SJSA1 (cell line): Measurements from ENCODE around the gene ARMC2. TPM values are rescaled to one million over a fixed set of nuclear protein-coding genes. Genes with fewer than 3 reads are reported as not detected.

Experiments
- DNase-seq, 2 experiments: peaks; one replicate each; pipeline ENCODE4 v3.0.0-alpha.2; 2015 to 2020; ENCODE audit warnings: low spot score in 2 of 2, low read depth in 1 of 2
- H3K27ac ChIP-seq: fragments of 250-450 bp; sonication (Bioruptor Pico); 2 replicates; pipeline ENCODE4 v1.5.1; 2020; ENCODE audit warnings: mild to moderate bottlenecking, moderate library complexity
- H3K27me3 ChIP-seq: fragments of 250-450 bp; sonication (Bioruptor Pico); replicated peaks from 2 replicates; pipeline ENCODE4 v1.5.1; 2020; ENCODE audit warnings: mild to moderate bottlenecking, moderate library complexity
- H3K36me3 ChIP-seq: fragments of 250-450 bp; sonication (Bioruptor Pico); 2 replicates; pipeline ENCODE4 v1.5.1; 2020; ENCODE audit warnings: mild to moderate bottlenecking
- H3K4me1 ChIP-seq: fragments of 250-450 bp; sonication (Bioruptor Pico); replicated peaks from 2 replicates; pipeline ENCODE4 v1.6.1; 2021; ENCODE audit warnings: mild to moderate bottlenecking
- H3K4me3 ChIP-seq: fragments of 250-450 bp; sonication (Bioruptor Pico); 2 replicates; pipeline ENCODE4 v1.5.1; 2020; ENCODE audit warnings: mild to moderate bottlenecking
- H3K9me3 ChIP-seq: fragments of 250-450 bp; sonication (Bioruptor Pico); replicated peaks from 2 replicates; pipeline ENCODE4 v1.5.1; 2020; ENCODE audit warnings: mild to moderate bottlenecking
- total RNA-seq: library from RNA; depleted of rRNA; stranded (reverse); fragments of >200 nt; shearing (Covaris generic); gene quantifications from 2 replicates; pipeline ENCODE4 v1.2.3, GENCODE V29; 2014

ARMC2 gene
- total RNA-seq, 1 experiment from 2014 or later: 0.71 TPM

GRCh38 chr6:108869876-108870275 is 21.7 kb downstream of the ARMC2 start:
- DNase-seq: no peak
- Histone ChIP-seq H3K4me1 (peaks cover 10% of the 10 kb centered on the region), H3K27me3 (no peaks in the 10 kb centered on the region), H3K36me3 (no peaks in the 10 kb centered on the region), H3K4me3 (no peak overlapping the region), H3K9me3 (no peaks in the 10 kb centered on the region), H3K27ac (no peak overlapping the region)

DNA sequence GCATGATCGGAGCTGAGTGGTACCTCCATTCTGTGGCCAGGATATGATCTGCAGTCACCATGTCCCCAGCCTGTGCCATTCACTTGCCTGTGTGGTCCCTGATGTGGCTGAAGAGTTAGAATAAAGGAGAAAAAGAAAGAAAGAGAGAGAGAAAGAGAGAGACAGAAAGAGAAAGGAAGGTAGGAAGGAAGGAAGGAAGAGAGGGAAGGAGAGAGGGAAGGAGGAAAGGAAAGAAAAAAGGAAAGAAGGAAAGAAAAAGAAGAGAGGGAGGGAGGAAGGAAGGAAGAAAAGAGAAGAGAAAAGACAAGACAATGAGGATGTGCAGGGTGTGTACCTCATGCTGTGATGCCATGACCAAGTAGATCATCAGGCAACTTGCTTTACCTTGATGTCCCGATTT is 22.1 kb downstream of the ARMC2 start:
- Histone ChIP-seq H3K27me3 (no peaks in the 10 kb centered on the region), H3K36me3 (no peaks in the 10 kb centered on the region), H3K4me1 (peaks cover 13% of the 10 kb centered on the region), H3K27ac (no peak overlapping the region), H3K4me3 (no peak overlapping the region), H3K9me3 (no peaks in the 10 kb centered on the region)
- no peak for DNase-seq

DNA sequence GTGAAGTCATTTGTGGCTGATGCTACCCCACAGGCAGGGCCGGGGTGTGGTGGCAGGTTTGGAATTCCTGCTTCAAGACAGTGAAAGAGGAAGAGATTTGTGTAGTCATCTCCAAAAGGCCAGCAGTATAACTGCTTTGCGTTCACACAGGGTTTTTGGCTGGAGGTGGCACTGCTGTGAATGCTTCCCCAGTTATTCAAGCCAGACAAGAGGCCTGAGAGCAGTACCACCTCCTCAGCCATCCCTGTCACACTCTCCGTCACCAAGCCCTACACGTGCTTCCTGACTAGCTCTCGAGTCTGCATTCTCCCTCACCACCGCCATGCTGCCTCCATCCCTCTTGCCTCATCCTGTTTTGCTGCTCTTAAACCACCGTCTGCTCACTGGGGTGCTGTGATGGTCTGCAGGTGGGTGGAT is 23.9 kb downstream of the ARMC2 start:
- Histone ChIP-seq H3K27ac (no peak overlapping the region), H3K4me1 (peaks cover 13% of the 10 kb centered on the region), H3K36me3 (no peaks in the 10 kb centered on the region), H3K27me3 (no peaks in the 10 kb centered on the region), H3K9me3 (no peaks in the 10 kb centered on the region), H3K4me3 (no peak overlapping the region)
- DNase-seq: no peak

DNA sequence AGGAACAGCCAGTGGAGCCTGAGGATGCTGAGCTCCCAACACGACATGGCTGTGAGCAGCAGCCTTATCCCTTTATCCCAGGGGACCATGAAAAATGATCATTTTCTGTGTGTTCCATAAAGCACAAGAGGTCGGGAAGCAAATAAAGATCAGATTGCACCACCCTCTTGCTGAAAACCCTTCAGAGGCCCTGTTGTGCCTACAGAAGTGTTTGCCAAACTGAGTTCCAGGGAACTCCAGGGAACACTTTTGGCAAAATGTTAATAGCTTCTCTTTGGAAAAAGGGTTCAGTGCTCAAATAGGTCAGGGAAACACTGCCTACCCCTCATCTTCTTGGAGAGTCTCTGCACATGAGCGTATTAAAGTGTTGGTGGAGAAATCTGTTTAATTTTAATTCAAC is 24.4 kb downstream of the ARMC2 start:
- Histone ChIP-seq H3K9me3 (no peaks in the 10 kb centered on the region), H3K4me1 (peaks cover 13% of the 10 kb centered on the region), H3K27ac (no peak overlapping the region), H3K36me3 (no peaks in the 10 kb centered on the region), H3K4me3 (no peak overlapping the region), H3K27me3 (no peaks in the 10 kb centered on the region)
- no peak for DNase-seq

- Histone ChIP-seq H3K27me3 (no peaks in the 10 kb centered on the region), H3K36me3 (no peaks in the 10 kb centered on the region), H3K4me3 (no peak overlapping the region), H3K27ac (no peak overlapping the region), H3K4me1 (peaks cover 13% of the 10 kb centered on the region), H3K9me3 (no peaks in the 10 kb centered on the region)
- no peak for DNase-seq
Observed at GRCh38 chr6:108873251-108873650, 25.0 kb downstream of the ARMC2 start.

DNA sequence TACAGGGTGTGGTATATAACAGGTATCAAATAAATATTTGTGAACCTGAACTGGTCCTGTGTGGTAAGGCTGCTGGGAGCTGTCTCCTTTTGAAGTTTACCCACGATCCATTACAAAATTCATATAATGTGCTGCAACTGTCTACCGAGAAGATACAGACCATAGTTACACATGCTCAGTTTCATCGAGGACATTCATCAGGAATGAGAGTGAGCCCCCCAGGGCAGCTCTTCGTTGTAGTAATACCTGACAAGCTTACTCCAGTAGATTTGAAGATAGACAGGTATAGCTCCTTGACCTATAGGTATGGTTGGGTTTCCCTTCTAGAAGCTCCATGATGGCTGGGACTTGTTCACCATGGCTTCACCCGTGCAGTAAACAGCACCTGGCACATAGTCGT is 25.7 kb downstream of the ARMC2 start:
- Histone ChIP-seq H3K27me3 (no peaks in the 10 kb centered on the region), H3K27ac (no peak overlapping the region), H3K9me3 (no peaks in the 10 kb centered on the region), H3K4me1 (peaks cover 13% of the 10 kb centered on the region), H3K4me3 (no peak overlapping the region), H3K36me3 (no peaks in the 10 kb centered on the region)
- no peak for DNase-seq

DNA sequence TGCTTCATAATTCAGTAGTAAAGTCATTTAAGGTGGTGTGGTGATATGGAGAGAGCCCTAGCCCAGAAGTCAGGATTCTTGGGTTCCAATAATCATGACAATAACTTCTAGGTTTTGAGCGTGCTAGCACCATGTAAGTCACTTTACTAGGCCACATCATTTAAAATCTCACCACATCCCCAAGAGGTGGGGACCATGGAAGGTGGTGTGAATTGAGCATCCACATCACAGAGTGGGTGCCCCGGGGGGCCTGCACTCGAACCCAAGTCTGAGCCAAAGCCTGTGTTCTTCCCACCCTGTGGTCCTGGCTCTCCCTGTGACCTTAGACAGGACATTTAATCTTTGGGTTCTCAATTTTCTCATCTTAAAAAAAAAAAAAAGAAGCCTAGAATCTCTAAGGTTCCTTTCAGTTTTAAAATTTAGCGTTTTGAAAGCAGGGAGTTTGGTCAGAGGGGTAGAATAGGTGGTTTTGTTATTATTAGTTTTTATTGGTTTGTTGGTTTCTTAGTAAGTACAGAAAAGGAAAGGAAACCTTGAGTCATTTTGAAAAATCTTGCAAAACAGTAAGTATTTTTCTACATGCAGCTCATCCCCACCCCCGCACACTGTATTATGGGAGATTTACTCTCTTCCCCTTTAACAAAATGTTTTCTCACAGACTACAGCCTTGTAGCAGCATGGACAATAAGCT is 26.4 kb downstream of the ARMC2 start:
- no peaks in the 10 kb centered on the region for H3K36me3 ChIP-seq
- H3K4me3 ChIP-seq: no peak overlapping the region
- H3K9me3 ChIP-seq: no peaks in the 10 kb centered on the region
- peaks cover 13% of the 10 kb centered on the region for H3K4me1 ChIP-seq
- DNase-seq: no peak
- no peak overlapping the region for H3K27ac ChIP-seq
- no peaks in the 10 kb centered on the region for H3K27me3 ChIP-seq

DNA sequence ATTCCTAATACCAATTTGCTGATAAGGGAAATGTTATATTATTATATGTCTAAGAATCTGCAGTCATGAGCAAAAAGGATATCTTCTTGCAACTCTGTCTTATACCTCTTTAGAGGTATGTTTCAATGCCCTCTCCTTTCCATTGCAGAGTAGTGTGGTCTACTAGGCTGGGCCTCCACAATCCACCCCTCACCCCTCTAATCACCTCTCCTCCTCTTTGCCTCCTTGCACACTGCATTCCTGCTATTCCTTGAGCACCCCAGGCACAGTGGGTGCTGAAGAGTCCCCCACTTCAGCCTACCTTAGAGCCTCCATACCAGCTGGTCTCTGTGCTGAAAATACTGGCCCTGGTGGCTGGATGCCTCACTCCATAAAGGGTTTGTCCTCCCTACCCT is 26.9 kb downstream of the ARMC2 start:
- Histone ChIP-seq H3K9me3 (no peaks in the 10 kb centered on the region), H3K4me3 (no peak overlapping the region), H3K27me3 (no peaks in the 10 kb centered on the region), H3K27ac (no peak overlapping the region), H3K36me3 (no peaks in the 10 kb centered on the region), H3K4me1 (peaks cover 13% of the 10 kb centered on the region)
- no peak for DNase-seq

DNA sequence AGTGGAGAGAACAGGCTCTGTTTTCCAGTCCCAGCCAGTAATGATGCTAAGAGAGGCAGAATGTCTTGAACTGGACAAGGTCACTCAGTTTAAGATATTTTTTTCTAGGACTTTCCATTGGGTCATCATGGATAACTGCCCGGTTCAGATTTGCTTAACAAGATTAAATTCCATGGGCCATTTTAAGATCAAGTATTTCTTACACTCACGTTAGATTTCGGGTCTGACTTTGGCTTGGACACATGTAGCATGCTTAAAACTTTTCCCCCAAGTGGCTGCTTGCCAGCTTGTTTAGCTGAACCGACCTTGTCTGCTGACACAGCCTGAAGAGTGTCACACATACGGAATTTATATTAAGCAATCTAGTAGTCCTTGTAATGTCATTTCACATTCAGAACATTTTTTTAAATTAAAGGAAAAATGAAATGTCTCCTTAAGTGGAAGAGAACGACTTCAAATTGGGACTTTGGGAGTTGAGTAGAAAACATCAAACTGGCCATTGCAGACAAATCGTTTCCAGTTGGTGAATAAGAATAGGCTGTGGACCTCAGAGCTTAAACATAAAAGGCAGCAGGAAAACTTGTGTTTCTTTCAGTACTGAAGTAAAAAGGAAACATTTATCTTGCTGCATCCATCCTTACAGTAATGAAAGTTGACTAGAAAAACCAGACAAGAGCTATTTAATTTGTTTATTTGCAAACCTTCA is 29.0 kb downstream of the ARMC2 start:
- Histone ChIP-seq H3K9me3 (no peaks in the 10 kb centered on the region), H3K27ac (no peak overlapping the region), H3K36me3 (no peaks in the 10 kb centered on the region), H3K4me1 (peaks cover 8% of the 10 kb centered on the region), H3K4me3 (no peak overlapping the region), H3K27me3 (no peaks in the 10 kb centered on the region)
- no peak for DNase-seq

GRCh38 chr6:108878942-108879341 is 30.7 kb downstream of the ARMC2 start:
- peaks cover 6% of the 10 kb centered on the region for H3K4me1 ChIP-seq
- H3K4me3 ChIP-seq: no peak overlapping the region

DNA sequence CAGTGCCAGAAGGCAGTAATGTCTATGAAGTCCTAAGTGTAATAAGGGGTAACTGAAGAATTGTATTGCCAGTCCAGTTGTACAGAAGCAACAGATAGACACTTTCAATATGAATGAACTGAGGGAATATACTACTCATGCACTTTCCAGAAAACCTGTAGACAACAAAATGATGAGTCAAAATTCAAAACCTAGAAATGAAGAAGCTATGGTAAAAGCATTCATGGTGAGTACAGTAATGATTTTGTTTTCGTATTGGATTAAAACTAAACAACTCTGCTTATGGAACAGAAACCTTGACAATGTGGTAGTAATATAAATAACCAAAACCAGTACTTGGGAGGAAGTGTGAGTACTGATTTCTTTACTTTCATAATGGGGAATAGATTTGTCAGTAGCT is 35.0 kb downstream of the ARMC2 start:
- no peak for DNase-seq
- Histone ChIP-seq H3K36me3 (no peaks in the 10 kb centered on the region), H3K4me1 (no peaks in the 10 kb centered on the region)

More at GRCh38 chr6:108878942-108879341, 30.7 kb downstream of the ARMC2 start:
- Histone ChIP-seq H3K9me3 (no peaks in the 10 kb centered on the region), H3K27me3 (no peaks in the 10 kb centered on the region), H3K36me3 (no peaks in the 10 kb centered on the region), H3K27ac (no peak overlapping the region)
- DNase-seq: no peak

DNA sequence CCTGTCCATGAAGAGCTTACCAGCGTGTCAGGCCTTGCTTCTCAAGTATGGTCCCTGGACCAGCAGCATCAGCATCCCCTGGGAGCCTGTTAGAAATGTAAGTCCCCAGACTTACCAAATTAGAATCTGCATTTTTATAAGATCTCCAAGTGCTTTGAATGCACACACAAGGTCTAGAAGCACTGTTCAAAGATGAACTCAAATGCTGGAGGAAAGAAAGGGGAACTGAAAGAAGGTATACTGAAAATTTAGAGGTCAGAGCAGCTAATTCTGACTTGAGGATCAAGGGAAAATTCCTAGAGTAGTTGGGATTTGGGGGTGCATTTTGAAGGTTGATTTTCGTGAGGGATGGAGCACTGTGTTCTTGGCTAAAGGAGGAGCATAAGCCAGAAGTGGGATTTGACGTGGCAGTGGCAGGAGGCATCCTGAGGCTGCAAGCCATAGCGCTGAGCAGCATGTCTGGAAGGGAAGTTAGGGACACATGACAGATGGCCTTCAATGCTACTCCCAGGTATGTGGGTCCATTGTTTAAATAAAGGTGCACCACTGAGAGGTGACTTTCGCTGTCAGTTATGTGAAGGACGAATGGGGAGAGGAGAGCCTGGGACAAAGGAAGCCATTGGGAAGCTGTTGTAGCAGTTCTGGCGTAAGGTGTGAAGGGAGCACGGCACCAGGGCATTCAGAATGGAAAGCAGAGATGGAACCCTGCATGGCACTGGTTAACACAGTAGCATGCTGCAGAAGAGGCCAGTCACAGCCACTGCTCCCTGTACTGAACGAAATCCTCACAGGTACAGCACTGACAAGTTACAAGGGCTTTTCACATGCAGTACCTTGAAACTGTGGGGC is 36.2 kb downstream of the ARMC2 start:
- Histone ChIP-seq H3K9me3 (no peaks in the 10 kb centered on the region), H3K27ac (no peak overlapping the region), H3K36me3 (no peaks in the 10 kb centered on the region), H3K4me3 (no peak overlapping the region), H3K4me1 (no peaks in the 10 kb centered on the region), H3K27me3 (no peaks in the 10 kb centered on the region)
- no peak for DNase-seq

More for the DNA sequence above, 35.0 kb downstream of the ARMC2 start:
- Histone ChIP-seq H3K9me3 (no peaks in the 10 kb centered on the region), H3K4me3 (no peak overlapping the region), H3K27me3 (no peaks in the 10 kb centered on the region), H3K27ac (no peak overlapping the region)

- no peaks in the 10 kb centered on the region for H3K36me3 ChIP-seq
- H3K27ac ChIP-seq: no peak overlapping the region
- no peaks in the 10 kb centered on the region for H3K27me3 ChIP-seq
- H3K4me3 ChIP-seq: no peak overlapping the region
- no peaks in the 10 kb centered on the region for H3K9me3 ChIP-seq
- no peak for DNase-seq
- H3K4me1 ChIP-seq: no peaks in the 10 kb centered on the region
Observed at GRCh38 chr6:108888052-108888451, 39.8 kb downstream of the ARMC2 start.

DNA sequence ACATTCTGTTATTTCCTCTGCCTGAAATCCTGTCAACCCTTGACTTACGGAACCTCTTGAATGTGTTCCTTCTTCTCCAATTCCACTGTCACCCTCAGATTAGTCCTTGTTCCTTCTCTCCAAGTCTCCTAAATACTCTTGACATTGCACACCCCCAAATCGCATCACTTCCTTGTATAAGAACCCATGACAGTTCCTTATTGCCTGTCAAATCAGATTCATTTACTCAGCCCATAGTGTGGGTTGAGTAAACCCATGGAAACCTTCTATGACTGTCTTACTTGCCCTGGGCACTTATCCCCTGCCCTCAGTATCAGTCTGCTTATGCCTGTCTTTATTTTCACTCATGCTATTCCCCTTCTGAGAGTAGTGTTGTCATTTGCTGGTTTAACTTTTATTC is 40.5 kb downstream of the ARMC2 start:
- Histone ChIP-seq H3K4me3 (no peak overlapping the region), H3K27ac (no peak overlapping the region), H3K4me1 (no peaks in the 10 kb centered on the region), H3K36me3 (no peaks in the 10 kb centered on the region), H3K27me3 (no peaks in the 10 kb centered on the region), H3K9me3 (no peaks in the 10 kb centered on the region)
- DNase-seq: no peak
